NCI-H748 (cell line): ENCODE data around the gene TBCB.
"Not testable (repeated sequence)": the region's sequence is repeated elsewhere in the genome, so short reads cannot be mapped to it uniquely, and the experiment has no call there.

ENCODE experiments used
- DNase-seq: peaks from one replicate; lab custom pipeline; 2025; ENCODE audit not compliant: unreplicated experiment; lab: John Stamatoyannopoulos, UW

Gene TBCB

GRCh38 chr19:36115453-36116343 lies at the start of gene TBCB:
TBCB (plus strand) TSS chr19:36115468; CDS start chr19:36115561, 93 bp downstream.
- peak; percentile 86 for DNase-seq

- DNase-seq = no peak
Observed at GRCh38 chr19:36067681-36068080, 47.6 kb upstream of the TBCB start.

- DNase-seq = not testable (repeated sequence)
Observed at GRCh38 chr19:36068810-36069499, 46.3 kb upstream of the TBCB start.

- DNase-seq = no peak
Observed at GRCh38 chr19:36072081-36072480, 43.2 kb upstream of the TBCB start.

- DNase-seq = no peak
Observed at GRCh38 chr19:36073121-36073876, 42.0 kb upstream of the TBCB start.

- DNase-seq = no peak
Observed at GRCh38 chr19:36079389-36079945, 35.8 kb upstream of the TBCB start.

GRCh38 chr19:36081385-36081784 lies 33.9 kb upstream of the TBCB start:
- no peak for DNase-seq

- DNase-seq = no peak
Observed at GRCh38 chr19:36081894-36082293, 33.4 kb upstream of the TBCB start.

- DNase-seq = no peak
Observed at GRCh38 chr19:36082916-36083315, 32.4 kb upstream of the TBCB start.

- no peak for DNase-seq
Observed at GRCh38 chr19:36084231-36085009, 30.8 kb upstream of the TBCB start.

GRCh38 chr19:36086326-36086725 lies 28.9 kb upstream of the TBCB start:
- no peak for DNase-seq

GRCh38 chr19:36089847-36090246 lies 25.4 kb upstream of the TBCB start:
- no peak for DNase-seq

GRCh38 chr19:36090910-36091695 lies 24.2 kb upstream of the TBCB start:
- DNase-seq = no peak

GRCh38 chr19:36092566-36092965 lies 22.7 kb upstream of the TBCB start:
- no peak for DNase-seq

GRCh38 chr19:36093146-36093662 lies 22.1 kb upstream of the TBCB start:
- no peak for DNase-seq

GRCh38 chr19:36093687-36094086 lies 21.6 kb upstream of the TBCB start:
- no peak for DNase-seq

GRCh38 chr19:36097036-36097435 lies 18.2 kb upstream of the TBCB start:
- DNase-seq = no peak

- DNase-seq = no peak
Observed at GRCh38 chr19:36099166-36099785, 16.0 kb upstream of the TBCB start.

- DNase-seq = no peak
Observed at GRCh38 chr19:36100476-36100875, 14.8 kb upstream of the TBCB start.
